ENCODE data around the gene TPI1.

- no peak for TF ChIP-seq POLR2A (IDR thresholded peaks at IDR 0.05)
- no peak for TF ChIP-seq CTCF (IDR thresholded peaks at IDR 0.05)
These were observed 6.4 kb upstream of the TPI1 start for GRCh38 chr12:6860942-6861341.

Data from vagina (tissue), 2 donors.